GM10847 (cell line): Measurements from ENCODE around the gene GJA3.

Source experiments
- POLR2A ChIP-seq: IDR thresholded peaks from 2 replicates; pipeline ENCODE4 v1.6.1; 2011; ENCODE audit not compliant: insufficient read length; ENCODE audit errors: extremely low read depth

The GJA3 gene

DNA sequence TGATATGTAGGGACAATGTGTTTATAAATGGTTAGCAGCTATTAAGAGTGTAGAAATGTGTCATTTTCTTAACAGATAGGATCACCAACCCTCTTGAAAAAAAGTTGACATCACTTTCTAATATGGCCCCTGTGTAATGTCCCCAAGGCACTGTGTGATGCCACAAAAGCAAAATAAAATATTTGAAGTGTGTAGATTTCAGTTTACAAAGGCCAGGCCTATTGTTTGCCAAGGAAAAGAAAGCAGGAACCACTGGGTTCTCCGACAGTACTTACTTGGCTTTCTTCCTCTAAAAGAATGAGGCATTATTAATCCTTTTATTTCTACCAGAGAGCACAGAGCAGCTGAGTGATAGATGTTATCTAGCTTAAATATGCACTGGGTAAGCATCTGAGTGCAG is 10.5 kb upstream of the GJA3 start:
- no peak for TF ChIP-seq POLR2A

DNA sequence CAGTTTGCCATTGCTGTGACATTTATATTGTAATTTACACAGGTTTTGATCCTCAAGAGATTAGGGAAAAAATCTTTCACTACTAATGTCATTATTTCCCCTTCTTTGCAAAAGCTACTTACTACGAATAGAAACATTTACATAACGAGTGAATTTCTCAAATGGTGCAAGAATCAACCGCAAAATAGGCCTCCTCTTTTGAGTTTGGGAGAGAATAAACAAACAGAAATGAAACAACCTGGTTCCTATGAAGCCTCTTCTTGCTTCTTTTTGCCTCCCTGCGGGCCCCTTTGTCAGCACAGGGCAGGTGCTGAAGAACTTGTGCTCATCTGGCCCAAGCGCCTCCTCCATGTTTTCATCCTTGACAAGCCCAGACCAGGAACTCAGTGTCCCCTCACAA is 10.1 kb upstream of the GJA3 start:
- no peak for TF ChIP-seq POLR2A

DNA sequence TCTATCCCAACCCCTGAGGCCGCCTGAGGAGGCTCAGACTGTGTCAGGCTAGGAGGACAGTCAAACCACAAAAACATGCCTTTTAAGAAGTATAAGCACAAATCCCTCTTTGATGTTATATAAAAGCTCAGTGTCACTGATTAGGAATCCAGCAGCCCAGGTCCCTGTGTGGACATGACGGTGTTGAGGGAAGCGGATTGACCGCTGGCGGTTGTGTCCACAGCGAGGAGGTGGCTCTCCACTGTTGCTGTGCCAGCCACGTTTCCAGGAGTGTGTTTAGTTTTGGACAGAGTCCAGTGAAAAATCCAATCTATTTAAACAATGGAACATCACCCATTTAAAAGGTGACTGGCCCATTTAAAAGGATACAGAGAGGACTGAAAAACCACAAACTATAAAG is 7.5 kb upstream of the GJA3 start:
- TF ChIP-seq POLR2A: no peak

DNA sequence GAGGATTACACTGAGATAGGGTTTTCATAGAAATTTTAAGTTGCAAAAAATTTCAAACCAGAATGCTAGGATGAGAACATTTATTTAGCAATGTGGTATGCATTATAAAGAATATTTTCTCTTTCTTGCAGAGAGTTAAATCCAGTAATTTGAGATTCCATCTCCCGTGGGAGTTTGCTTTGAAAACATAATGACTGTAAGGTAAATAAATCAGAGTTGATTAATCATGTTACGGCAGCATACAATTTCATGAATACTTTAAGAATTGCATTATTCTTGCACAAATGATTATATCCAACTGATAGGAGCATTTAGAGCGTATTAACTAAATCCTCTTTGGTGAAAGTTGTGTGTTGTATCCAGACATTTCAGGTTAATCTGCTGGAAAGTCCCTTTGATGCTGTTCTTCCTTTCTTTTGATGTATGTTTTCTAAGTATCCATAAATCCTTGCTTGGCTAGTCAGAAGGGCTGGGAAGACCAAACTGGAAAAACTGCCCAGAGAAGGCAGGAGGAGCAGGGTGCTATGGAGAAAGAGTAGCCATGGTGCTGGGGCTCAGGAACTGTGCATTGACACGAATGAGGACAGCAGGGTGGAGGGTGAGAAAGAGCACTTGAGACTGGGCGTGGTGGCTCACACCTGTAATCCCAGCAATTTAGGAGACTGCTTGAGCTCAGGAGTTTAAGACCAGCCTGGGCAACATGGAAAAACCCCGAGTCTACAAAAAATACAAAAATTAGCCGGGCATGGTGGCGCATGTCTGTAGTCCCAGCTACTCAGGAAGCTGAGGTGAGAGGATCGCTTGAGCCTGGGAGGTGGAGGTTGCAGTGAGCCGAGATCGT is 4.8 kb upstream of the GJA3 start:
- TF ChIP-seq POLR2A: no peak

DNA sequence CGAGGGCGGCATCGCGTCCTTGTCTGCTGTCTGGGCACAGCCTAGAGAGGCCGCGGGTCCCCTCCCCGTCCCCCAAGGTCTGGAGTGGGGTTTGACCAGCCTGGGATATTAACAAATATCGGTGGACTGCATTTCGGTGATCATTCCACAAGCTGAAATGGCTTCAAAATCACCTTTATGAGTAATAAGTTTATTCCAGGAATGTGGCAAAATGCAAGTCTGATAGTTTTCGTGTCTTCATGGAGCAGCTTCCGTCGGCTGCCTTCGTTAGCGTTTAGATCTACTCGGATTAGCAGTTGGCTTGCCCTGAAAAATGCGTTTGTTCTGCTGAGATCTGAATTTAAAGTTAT is 1.1 kb upstream of the GJA3 start:
- TF ChIP-seq POLR2A: no peak

DNA sequence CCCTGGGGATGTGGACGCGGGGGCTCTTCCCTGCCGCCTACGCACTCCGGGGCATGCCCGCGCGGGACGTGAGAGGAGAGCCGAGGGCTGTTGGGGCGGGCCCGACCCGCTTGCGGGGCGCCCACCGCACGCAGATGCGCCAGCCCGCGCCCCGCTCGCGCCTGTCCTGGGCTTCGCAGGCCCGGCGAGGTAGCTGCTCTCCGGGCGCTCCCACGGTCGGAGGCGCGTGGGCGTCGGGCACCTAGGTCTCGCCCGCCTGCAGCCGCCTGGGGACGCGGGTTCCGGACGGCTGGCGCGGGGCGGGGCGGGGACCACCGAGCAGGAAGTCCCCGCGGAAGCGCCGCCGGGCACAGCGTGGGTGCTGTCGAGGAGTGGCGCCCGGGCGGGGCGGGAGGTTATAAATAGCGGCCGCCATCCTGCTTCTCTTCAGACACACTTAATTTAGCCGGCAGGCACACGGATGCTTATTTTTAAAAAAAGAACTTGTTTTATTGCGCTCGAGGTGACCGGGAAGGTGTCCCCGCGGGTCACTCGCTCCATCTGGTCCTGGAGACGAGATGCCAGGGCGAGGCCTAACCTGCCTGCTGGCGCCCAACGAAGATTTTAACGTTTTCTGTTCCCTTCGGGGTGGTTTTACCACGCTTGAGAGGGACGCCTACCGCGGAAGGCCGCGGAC is 561 bp upstream of the GJA3 start:
- TF ChIP-seq POLR2A: no peak

DNA sequence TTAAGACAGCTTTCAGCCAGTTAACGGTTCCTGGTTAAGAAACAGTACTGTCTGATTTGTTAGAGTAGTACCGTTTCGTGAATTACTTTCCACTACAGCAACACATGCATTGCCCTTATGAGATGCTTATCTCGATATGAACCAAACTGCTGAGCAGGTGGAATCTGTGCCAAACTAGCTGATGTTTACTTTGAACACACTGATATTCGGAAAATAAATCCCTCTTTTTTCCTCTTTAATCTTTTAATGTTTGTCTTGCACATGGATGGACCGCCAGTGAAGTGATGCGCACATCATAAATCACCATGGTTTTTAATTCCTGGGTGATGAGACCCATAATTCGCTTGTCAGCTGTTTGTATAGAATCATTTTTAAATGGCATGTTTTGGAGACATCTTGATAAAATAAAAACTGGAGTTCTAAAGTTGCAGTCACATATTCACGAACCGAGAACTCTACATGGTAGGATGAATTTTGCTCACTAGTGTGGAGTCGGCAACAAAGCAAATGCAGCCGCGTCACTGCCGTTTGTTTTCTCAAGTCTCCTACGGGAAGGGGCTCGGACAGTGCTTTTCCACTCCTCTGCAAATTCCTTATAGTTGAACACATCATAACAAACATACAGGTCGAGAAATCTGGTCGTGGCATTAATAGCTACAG is 1.1 kb downstream of the GJA3 start:
- TF ChIP-seq POLR2A: no peak

DNA sequence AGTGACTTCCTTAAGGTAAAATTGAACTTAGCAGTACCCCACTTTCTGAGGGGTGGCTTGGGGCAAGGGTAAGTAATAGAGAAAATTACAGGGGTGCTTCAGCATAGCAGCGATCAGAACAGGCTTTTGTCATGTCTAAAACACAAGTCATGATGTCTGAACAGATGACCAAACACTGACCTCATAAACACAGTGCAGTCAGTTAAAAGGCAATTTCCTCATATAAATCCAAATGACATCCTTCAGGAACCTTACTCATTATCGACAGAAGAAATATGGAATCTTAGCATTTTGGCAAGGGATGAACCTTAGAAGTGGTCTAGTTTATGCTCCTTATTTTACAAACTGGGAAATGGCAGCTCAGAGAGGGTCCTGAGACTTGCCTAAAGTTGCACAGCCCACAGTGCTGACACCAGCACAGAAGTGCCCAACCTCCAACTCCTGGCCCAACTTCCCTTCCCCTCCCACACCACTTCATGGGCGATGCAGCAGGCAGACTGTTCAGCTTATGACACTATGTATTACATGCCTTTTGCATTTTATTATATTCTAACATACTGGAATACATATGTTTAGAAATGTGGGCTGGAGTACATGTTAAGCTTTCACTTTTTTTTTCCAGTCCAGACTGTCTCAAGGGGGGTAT is 3.6 kb downstream of the GJA3 start:
- TF ChIP-seq POLR2A: no peak

DNA sequence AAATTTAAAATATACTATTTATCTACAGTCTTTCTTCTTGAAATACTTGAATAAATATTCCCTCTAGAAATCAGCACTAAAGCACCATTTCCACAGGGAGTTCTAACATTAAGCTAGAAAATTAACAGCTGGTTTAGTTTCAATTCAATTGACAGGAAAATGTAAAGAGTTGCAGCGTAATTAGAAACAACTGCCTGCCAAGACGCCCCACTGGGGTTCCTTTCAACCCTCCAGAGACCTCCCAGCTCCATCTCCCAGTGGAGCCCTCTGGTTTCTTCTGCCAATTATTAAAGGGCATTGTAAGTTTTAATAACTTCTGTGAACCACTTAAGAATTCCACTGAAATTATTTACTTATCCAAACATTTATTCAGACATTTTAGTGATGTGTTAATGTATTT is 4.2 kb downstream of the GJA3 start:
- no peak for TF ChIP-seq POLR2A

DNA sequence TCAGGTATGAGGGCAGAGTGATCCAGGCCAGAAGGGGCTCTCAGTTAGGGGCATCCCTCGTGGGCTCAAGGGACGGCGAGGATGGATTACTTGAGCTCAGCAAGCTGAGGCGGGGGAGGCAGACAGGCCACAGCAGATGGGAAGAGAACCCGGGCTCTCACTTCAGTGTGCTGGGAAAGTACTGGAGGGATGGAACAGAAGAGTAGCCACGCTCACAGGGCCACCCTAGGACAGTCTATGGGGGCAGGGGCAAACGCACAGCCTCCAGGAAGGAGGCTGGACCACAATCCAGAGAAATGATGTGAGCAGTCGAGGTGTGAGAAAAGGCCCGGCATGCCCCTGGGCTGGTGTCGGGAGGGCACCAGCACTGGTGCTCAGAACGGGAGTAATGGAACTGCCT is 9.2 kb downstream of the GJA3 start:
- no peak for TF ChIP-seq POLR2A

DNA sequence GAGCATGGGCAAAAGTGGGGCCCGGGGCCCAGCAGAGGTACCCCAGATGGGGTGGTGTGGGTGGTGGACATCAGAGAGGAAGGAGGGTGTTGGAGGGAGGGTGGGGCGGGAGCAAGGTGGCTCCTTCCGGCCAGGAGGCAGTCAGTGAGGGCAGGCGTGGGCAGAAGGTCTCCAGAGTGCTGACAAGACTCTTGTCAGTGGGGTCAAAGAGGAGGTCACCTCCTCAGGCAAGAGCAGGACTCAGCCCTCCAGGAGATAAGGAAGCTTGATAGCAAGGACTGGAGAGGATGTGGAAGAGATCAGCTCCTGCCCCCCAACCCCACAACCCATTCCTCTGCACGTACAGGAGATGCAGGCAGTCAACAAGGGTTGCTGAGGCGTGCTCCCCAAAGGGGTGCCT is 9.8 kb downstream of the GJA3 start:
- no peak for TF ChIP-seq POLR2A

DNA sequence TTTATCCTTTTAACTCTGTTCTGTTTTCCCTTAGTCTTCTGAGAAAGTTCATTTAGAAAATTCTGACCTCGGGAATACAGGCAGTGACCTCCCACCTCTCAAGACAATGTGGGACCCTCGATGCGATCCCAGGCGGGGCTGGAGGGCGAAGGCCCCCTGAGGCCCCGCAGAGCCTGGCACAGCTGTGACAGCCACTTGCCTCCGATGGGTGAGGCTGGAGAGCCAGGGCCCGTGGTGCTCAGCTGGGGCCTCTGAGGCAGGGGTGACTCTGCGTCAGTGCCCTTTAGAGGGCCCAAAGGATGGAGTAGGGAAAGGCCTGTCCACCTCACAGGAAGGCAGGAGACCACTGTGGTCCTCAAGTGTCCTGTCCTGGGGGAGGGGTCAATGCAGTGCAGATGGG is 10.3 kb downstream of the GJA3 start:
- TF ChIP-seq POLR2A: no peak

DNA sequence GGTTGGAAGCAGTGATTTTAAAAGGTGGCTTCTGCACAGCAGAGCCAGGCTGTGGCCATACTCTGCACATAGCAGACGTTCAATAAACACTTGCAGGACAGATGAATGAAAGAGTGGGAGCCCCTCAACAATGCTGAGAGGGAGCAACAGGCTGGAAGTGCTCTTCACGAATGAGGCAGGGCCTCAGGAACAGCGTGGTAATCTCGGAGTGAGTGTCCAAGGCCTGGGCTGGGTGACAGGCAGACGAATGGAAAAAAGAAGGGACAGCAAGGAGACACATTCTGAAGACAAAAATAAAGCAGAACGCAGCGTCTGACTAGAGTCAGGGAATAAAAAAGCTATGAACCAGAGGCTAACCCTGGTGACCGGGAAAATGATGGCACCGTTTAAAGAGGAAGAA is 11.1 kb downstream of the GJA3 start:
- TF ChIP-seq POLR2A: no peak

DNA sequence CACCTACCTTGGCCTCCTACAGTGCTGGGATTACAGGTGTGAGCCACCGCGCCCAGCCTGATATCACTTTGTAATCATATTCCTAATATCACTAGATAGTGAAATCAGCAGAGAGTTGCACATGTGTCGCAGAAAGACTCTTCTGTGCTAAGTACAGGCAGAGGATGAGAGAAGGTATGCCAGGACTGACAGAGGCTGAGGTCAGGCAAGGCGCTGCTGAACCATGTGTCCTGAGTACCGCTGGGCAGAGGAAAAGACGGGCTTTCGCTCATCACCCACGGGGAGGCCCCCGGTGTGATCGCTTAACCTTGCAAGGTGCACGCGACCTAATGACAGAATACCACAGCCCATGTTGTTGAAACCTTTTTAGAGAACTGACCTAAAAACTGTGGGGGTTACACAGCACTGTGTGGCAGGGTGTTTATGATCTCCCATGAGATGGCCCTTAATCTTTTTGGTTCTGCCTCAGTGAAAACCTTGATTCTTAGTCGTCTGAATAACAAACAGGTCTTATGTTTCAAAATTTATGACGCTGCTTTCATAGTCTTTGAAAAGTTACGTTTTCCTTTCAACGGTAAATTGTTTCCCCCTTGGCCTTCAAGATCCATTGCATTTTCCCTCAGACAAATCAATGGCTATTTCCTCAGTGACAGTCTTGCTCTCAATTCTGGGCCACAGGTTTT is 12.2 kb downstream of the GJA3 start:
- TF ChIP-seq POLR2A: no peak

DNA sequence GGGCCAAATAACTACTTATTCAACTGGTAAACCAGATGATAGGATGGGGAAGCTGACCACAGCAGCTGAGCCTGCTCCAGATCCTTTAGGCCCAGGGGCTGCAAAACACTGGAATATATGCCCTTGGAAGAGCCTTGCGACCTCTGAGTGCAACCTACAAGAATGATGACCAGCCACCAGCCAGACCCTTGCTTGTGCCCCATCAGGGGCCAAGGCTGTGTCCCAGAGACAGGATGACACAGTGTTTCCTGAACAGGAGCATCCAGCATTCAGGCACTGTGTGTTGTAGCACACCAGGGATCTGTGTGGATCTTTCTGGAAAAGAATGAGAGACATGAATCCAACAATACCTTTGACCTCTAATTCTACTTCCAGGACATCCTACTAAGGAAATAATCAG is 14.5 kb downstream of the GJA3 start:
- no peak for TF ChIP-seq POLR2A
